Endodermal cell (in vitro differentiated cells): ENCODE results near the gene TCF12. TPM values are rescaled to one million over a fixed set of nuclear protein-coding genes. Genes with fewer than 3 reads are reported as not detected.

Source experiments
- DNase-seq: peaks from one replicate; pipeline ENCODE4 v3.0.0-alpha.2; 2017
- H3K27ac ChIP-seq: 2 replicates; pipeline ENCODE4 v1.5.1; 2013; ENCODE audit warnings: mild to moderate bottlenecking, low read depth, low read length, moderate library complexity
- H3K27me3 ChIP-seq: 2 replicates; pipeline ENCODE4 v1.6.1; 2013; ENCODE audit warnings: mild to moderate bottlenecking, low read length, moderate library complexity; ENCODE audit not compliant: insufficient read depth, control insufficient read depth, poor library complexity, severe bottlenecking
- H3K36me3 ChIP-seq: 2 replicates; pipeline ENCODE4 v1.7.0; 2013; ENCODE audit warnings: mild to moderate bottlenecking, low read length, moderate library complexity; ENCODE audit not compliant: control insufficient read depth, insufficient read depth
- H3K4me1 ChIP-seq: one replicate; pipeline ENCODE4 v1.7.0; 2013; ENCODE audit warnings: low read length; ENCODE audit not compliant: control insufficient read depth, insufficient read depth
- H3K4me3 ChIP-seq: 2 replicates; pipeline ENCODE4 v1.5.1; 2013; ENCODE audit warnings: mild to moderate bottlenecking, low read length, moderate library complexity
- H3K9ac ChIP-seq: 2 replicates; pipeline ENCODE4 v1.6.1; 2013; ENCODE audit warnings: mild to moderate bottlenecking, low read length, moderate library complexity; ENCODE audit not compliant: poor library complexity, severe bottlenecking; ENCODE audit errors: extremely low read depth
- H3K9me3 ChIP-seq: 2 replicates; pipeline ENCODE4 v1.6.1; 2013; ENCODE audit warnings: mild to moderate bottlenecking, low read length, moderate library complexity; ENCODE audit not compliant: control insufficient read depth
- H3K27ac Mint-ChIP-seq: 2 replicates; pipeline ENCODE4 v1.8.0; 2020; ENCODE audit warnings: mixed read lengths
- H3K27me3 Mint-ChIP-seq: 2 replicates; pipeline ENCODE4 v1.8.0; 2021; ENCODE audit warnings: mild to moderate bottlenecking, mixed read lengths; ENCODE audit not compliant: insufficient read depth
- H3K36me3 Mint-ChIP-seq: 2 replicates; pipeline ENCODE4 v1.8.0; 2020; ENCODE audit warnings: low read depth, mixed read lengths
- H3K4me1 Mint-ChIP-seq: 2 replicates; pipeline ENCODE4 v1.8.0; 2020; ENCODE audit warnings: mixed read lengths
- H3K4me3 Mint-ChIP-seq: 2 replicates; pipeline ENCODE4 v1.8.0; 2020; ENCODE audit warnings: mild to moderate bottlenecking, moderate library complexity, mixed read lengths
- H3K9me3 Mint-ChIP-seq: 2 replicates; pipeline ENCODE4 v1.8.0; 2020; ENCODE audit warnings: mild to moderate bottlenecking, mixed read lengths
- CTCF ChIP-seq: fragments of 200-600 bp; sonication (generic); conservative IDR thresholded peaks from 2 replicates; pipeline ENCODE4 v1.5.0; 2021; ENCODE audit warnings: antibody characterized with exemption, mild to moderate bottlenecking
- WGBS, 2 experiments: methylation state at CpG; one replicate each; pipeline versions ENCODE4 v1.1.5 to v1.1.7; 2013; ENCODE audit warnings: missing lambda C conversion rate in 2 of 2, mixed read lengths in 1 of 2; ENCODE audit not compliant: insufficient coverage in 1 of 2, insufficient read length in 1 of 2; 5-methylcytosine and 5-hydroxymethylcytosine counted together
- total RNA-seq, 2 donors: library from RNA; stranded (reverse); fragmentation: NEBNext Ultra II Directional in 1 of 2; extraction: Animal tissue kit (Norgen Biotek cat#: 25700) in 1 of 2; gene quantifications; 2 replicates in 1 of 2; 3 replicates in 1 of 2; pipeline ENCODE4 v1.2.1, GENCODE V29; 2021

The TCF12 gene
- total RNA-seq, 2 donors from 2014 or later = 103 to 121 TPM

GRCh38 chr15:57282686-57283085 lies 364.2 kb downstream of the TCF12 start:
- Histone ChIP-seq H3K27me3 (no peaks in the 10 kb centered on the region), H3K9ac (no peak overlapping the region), H3K4me3 (no peak overlapping the region), H3K4me1 (no peaks in the 10 kb centered on the region), H3K27ac (no peak overlapping the region), H3K9me3 (no peaks in the 10 kb centered on the region), H3K36me3 (peaks cover 70% of the 10 kb centered on the region)
- no peak overlapping the region for H3K4me3 Mint-ChIP-seq
- no peak for DNase-seq
- WGBS, 2 experiments = 93 to 97% methylated on average over 3 of the region's 3 CpGs
- H3K27ac Mint-ChIP-seq = no peak overlapping the region
- H3K36me3 Mint-ChIP-seq = peaks cover 47% of the 10 kb centered on the region
- no peak for TF ChIP-seq CTCF
- peaks cover 7% of the 10 kb centered on the region for H3K4me1 Mint-ChIP-seq
- H3K27me3 Mint-ChIP-seq = no peaks in the 10 kb centered on the region
- H3K9me3 Mint-ChIP-seq = no peaks in the 10 kb centered on the region

- Histone ChIP-seq H3K4me3 (no peak overlapping the region), H3K9me3 (no peaks in the 10 kb centered on the region), H3K9ac (no peak overlapping the region), H3K4me1 (no peaks in the 10 kb centered on the region), H3K27me3 (no peaks in the 10 kb centered on the region), H3K36me3 (peaks cover 79% of the 10 kb centered on the region), H3K27ac (no peak overlapping the region)
- Mint-ChIP-seq H3K36me3 (peaks cover 47% of the 10 kb centered on the region), H3K27ac (no peak overlapping the region), H3K4me1 (peaks cover 7% of the 10 kb centered on the region), H3K27me3 (no peaks in the 10 kb centered on the region), H3K9me3 (no peaks in the 10 kb centered on the region), H3K4me3 (no peak overlapping the region)
- TF ChIP-seq CTCF = no peak
- DNase-seq = no peak
- WGBS, 2 experiments = 94 to 100% methylated on average over 8 to 14 of the region's 14 CpGs
These were observed 365.5 kb downstream of the TCF12 start for GRCh38 chr15:57283774-57284503.

- peaks cover 44% of the 10 kb centered on the region for H3K36me3 Mint-ChIP-seq
- H3K9me3 Mint-ChIP-seq = no peaks in the 10 kb centered on the region
- Histone ChIP-seq H3K9me3 (no peaks in the 10 kb centered on the region), H3K4me1 (no peaks in the 10 kb centered on the region), H3K27ac (no peak overlapping the region), H3K36me3 (peaks cover 79% of the 10 kb centered on the region), H3K27me3 (no peaks in the 10 kb centered on the region), H3K4me3 (no peak overlapping the region), H3K9ac (no peak overlapping the region)
- DNase-seq = no peak
- TF ChIP-seq CTCF = no peak
- no peaks in the 10 kb centered on the region for H3K27me3 Mint-ChIP-seq
- no peak overlapping the region for H3K27ac Mint-ChIP-seq
- no peak overlapping the region for H3K4me3 Mint-ChIP-seq
- WGBS, 2 experiments = 90 to 94% methylated on average over 3 of the region's 3 CpGs
- peaks cover 7% of the 10 kb centered on the region for H3K4me1 Mint-ChIP-seq
These were observed 366.1 kb downstream of the TCF12 start for GRCh38 chr15:57284535-57284934.
